D721Med (cell line): ENCODE results near the gene FAM118A.
A peak's percentile ranks its signal among the peaks of the same experiment; 100 is the strongest.

ENCODE experiments used
- DNase-seq: peaks from one replicate; pipeline ENCODE4 v3.0.0; 2011; ENCODE audit warnings: low spot score; ENCODE audit not compliant: insufficient read length
- FAIRE-seq: peaks from 2 replicates; lab custom pipeline; 2011; peaks lifted over from hg19 to GRCh38; lab: Jason Lieb, UNC
- CTCF ChIP-seq: IDR thresholded peaks from 2 replicates; pipeline ENCODE4 v1.5.1; 2012; ENCODE audit warnings: mild to moderate bottlenecking, control low read depth; ENCODE audit not compliant: insufficient read depth; ENCODE audit errors: missing control alignments

The FAM118A gene

GRCh38 chr22:45314054-45314721 is 4.5 kb downstream of the FAM118A start:
- DNase-seq (no peak), FAIRE-seq (no peak)
- TF ChIP-seq CTCF = no peak

GRCh38 chr22:45314786-45315185 is 5.1 kb downstream of the FAM118A start:
- DNase-seq (no peak), FAIRE-seq (no peak)
- TF ChIP-seq CTCF = no peak

GRCh38 chr22:45316796-45317526 is 7.2 kb downstream of the FAM118A start:
- TF ChIP-seq CTCF = no peak
- FAIRE-seq = no peak
- DNase-seq = no peak

GRCh38 chr22:45317551-45318167 is 7.9 kb downstream of the FAM118A start:
- no peak for FAIRE-seq
- DNase-seq = no peak
- peak; percentile 27 for TF ChIP-seq CTCF

- DNase-seq (no peak), FAIRE-seq (no peak)
- no peak for TF ChIP-seq CTCF
Measured at GRCh38 chr22:45318168-45318557, 8.4 kb downstream of the FAM118A start.

- FAIRE-seq = no peak
- DNase-seq = no peak
- TF ChIP-seq CTCF = no peak
Measured at GRCh38 chr22:45318558-45319323, 9.0 kb downstream of the FAM118A start.
